KOPT-K1 (cell line): ENCODE measurements around the gene REM2.
"Not testable (repeated sequence)": the region's sequence is repeated elsewhere in the genome, so short reads cannot be mapped to it uniquely, and the experiment has no call there.

Source experiments
- H3K27ac ChIP-seq: fragments of 200-600 bp; sonication (generic); 2 replicates; pipeline ENCODE4 v1.5.1; 2016; ENCODE audit warnings: antibody characterized with exemption, mild to moderate bottlenecking, low read depth, low read length; ENCODE audit not compliant: poor library complexity, severe bottlenecking
- H3K36me3 ChIP-seq: fragments of 200-600 bp; sonication (generic); 2 replicates; pipeline ENCODE4 v1.5.1; 2017; ENCODE audit warnings: antibody characterized with exemption, mild to moderate bottlenecking, low read length, moderate library complexity; ENCODE audit not compliant: insufficient read depth
- H3K9me3 ChIP-seq: fragments of 200-600 bp; sonication (generic); 2 replicates; pipeline ENCODE4 v1.5.1; 2017; ENCODE audit warnings: antibody characterized with exemption, low read length, mild to moderate bottlenecking; ENCODE audit not compliant: insufficient read depth, poor library complexity, severe bottlenecking

REM2 gene

GRCh38 chr14:22844221-22845102 lies 38.6 kb upstream of the REM2 start:
- H3K36me3 ChIP-seq: no peaks in the 10 kb centered on the region
- H3K27ac ChIP-seq: no peak overlapping the region

GRCh38 chr14:22845103-22845394 lies 38.0 kb upstream of the REM2 start:
- H3K36me3 ChIP-seq: no peaks in the 10 kb centered on the region
- no peak overlapping the region for H3K27ac ChIP-seq
- no peaks in the 10 kb centered on the region for H3K9me3 ChIP-seq

More at GRCh38 chr14:22844221-22845102, 38.6 kb upstream of the REM2 start:
- H3K9me3 ChIP-seq: no peaks in the 10 kb centered on the region

GRCh38 chr14:22845821-22846625 lies 37.0 kb upstream of the REM2 start:
- no peaks in the 10 kb centered on the region for H3K36me3 ChIP-seq
- no peak overlapping the region for H3K27ac ChIP-seq
- H3K9me3 ChIP-seq: no peaks in the 10 kb centered on the region

DNA sequence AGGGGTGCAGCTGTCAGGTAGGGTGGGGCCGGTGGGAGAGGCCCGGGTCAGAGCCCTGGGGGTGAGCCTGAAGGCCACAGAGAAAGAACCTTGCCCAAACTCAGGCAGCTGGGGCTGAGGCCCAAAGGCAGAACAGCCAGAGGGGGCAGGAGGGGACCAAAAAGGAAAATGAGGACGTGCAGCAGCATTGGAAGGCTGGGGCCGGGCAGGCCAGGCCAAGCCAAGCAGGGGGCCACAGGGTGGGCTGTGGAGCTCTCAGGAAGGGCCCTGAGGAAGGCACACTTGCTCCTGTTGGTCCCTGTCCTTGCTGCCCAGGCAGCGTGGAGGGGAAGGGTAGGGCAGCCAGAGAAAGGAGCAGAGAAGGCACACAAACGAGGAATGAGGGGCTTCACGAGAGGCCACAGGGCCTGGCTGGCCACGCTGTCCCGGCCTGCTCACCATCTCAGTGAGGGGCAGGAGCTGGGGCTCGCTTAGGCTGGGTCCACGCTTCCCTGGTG lies 36.2 kb upstream of the REM2 start:
- Histone ChIP-seq H3K36me3 (no peaks in the 10 kb centered on the region), H3K9me3 (no peaks in the 10 kb centered on the region), H3K27ac (no peak overlapping the region)

DNA sequence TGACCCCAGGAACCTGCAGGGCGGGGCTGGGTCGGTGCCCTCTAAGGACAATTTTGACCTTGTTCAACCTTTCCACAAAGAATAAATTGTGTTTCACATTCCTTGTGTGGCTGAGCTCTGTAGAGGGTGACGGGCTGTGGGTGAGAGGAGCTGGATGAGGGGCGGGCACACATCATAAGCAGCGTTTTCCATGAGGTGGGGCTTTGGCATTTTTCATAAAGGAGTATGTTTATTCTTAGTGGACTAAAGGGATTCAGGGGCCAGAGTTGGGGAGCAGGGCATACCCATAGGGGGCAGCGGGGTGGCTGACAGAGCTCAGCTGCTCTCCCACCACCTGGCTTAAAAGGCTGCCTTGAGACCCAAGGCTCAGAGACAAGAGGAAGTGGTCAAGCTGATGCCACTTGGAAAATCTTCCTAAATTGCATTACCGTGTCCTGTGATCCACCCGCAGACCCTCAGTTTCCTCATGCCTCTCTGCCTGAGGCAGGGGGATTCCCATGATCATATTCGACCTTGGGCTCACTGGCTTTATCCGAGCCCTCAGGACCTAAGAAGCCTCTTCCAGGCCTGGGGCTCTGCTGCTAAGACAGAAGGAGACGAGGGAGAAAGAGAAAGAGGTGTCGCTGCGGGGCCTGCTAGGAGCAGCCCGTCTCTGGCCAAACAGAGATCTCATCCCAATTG lies 35.2 kb upstream of the REM2 start:
- Histone ChIP-seq H3K27ac (no peak overlapping the region), H3K9me3 (no peaks in the 10 kb centered on the region), H3K36me3 (no peaks in the 10 kb centered on the region)

- H3K9me3 ChIP-seq: no peaks in the 10 kb centered on the region
- no peak overlapping the region for H3K27ac ChIP-seq
- H3K36me3 ChIP-seq: no peaks in the 10 kb centered on the region
Measured at GRCh38 chr14:22848351-22849164, 34.5 kb upstream of the REM2 start.

DNA sequence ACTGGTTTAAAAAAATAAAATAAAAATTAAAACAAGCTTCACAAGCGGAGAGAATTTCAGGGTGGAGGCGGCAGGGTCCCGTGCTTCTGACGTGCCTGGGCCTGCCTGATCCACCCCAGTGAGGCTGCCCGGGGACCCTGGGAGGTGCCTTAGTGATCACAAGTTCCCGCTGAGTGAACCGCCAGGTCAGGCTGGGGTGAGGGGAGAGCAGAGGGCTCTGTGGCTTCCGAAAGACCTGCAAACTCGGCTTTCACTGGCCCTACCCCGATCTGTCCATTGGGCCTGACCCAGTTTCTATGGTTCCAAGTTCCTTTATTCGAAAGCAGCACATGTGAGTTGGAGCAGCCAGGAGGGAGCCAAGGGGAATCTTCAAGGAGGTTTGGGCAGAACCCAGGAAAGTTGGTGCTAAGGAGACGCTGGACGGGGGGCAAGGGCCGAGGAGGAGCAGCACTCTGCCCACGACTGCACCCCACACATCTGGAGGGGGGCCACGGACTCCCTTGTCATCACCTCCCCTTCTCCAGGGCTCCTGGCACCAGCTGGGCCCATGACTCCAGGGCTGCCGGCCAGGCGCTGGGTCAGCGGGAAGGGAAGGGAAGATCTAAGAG lies 33.7 kb upstream of the REM2 start:
- H3K36me3 ChIP-seq: no peaks in the 10 kb centered on the region
- no peaks in the 10 kb centered on the region for H3K9me3 ChIP-seq
- H3K27ac ChIP-seq: no peak overlapping the region

- H3K36me3 ChIP-seq: no peaks in the 10 kb centered on the region
- no peak overlapping the region for H3K27ac ChIP-seq
- H3K9me3 ChIP-seq: no peaks in the 10 kb centered on the region
Measured at GRCh38 chr14:22850944-22851764, 31.9 kb upstream of the REM2 start.

DNA sequence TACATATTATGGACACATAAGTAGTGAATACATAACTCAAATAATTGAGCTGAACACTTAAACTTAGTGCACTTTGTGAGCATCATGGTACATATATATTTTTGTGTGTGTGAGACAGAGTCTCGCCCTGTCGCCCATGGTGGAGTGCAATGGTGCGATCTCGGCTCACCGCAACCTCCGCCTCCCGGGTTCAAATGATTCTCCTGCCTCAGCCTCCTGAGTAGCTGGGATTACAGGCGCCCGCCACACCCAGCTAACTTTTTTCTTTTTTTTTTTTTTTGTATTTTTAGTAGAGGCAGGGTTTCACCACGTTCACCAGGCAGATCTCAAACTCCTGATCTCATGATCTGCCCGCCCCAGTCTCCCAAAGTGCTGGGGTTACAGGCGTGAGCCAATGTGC lies 30.8 kb upstream of the REM2 start:
- not testable (repeated sequence) for H3K27ac ChIP-seq, H3K9me3 ChIP-seq, H3K36me3 ChIP-seq

DNA sequence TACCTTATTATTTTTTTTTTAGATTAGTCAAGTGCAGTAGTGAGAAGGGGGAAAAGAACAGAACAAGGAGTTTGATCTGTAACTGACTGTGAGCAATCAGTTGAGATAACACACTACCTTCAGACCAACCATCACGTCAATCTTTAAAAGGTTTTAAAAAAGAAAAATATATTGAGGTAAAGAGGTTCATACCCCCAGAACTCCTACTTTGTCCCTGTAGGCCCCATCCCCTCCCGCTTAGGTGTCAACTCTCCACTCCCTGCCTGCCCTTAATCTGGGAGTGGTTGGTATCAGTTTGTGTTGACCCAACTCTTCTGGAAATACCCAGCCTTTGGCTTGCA lies 30.5 kb upstream of the REM2 start:
- Histone ChIP-seq H3K27ac (no peak overlapping the region), H3K36me3 (no peaks in the 10 kb centered on the region), H3K9me3 (peaks cover 6% of the 10 kb centered on the region)

- peaks cover 6% of the 10 kb centered on the region for H3K9me3 ChIP-seq
- no peaks in the 10 kb centered on the region for H3K36me3 ChIP-seq
- no peak overlapping the region for H3K27ac ChIP-seq
Measured at GRCh38 chr14:22852940-22853767, 29.9 kb upstream of the REM2 start.

DNA sequence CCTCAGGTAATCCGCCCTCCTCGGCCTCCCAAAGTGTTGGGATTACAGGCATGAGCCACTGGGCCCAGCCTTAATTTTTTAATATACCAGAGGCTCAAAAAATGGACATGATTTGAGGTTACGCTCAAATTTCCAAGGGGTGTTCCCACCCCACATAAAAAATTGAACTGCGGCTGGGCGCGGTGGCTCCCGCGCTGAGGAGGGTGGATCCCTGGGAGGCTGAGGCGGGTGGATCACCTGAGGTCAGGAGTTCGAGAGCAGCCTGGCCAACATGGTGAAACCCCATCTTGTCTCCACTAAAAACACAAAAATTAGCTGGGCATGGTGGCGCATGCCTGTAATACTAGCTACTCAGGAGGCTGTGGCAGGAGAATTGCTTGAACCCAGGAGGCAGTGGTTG lies 28.7 kb upstream of the REM2 start:
- not testable (repeated sequence) for H3K27ac ChIP-seq, H3K9me3 ChIP-seq, H3K36me3 ChIP-seq
